NAMALWA (cell line): ENCODE data around the gene RIPK4.

Source experiments
- DNase-seq: peaks from one replicate; pipeline ENCODE4 v3.0.0-alpha.2; 2015; ENCODE audit warnings: low spot score

RIPK4 gene

GRCh38 chr21:41691205-41692184 lies 75.4 kb downstream of the RIPK4 start:
- DNase-seq, result no peak
